Measurements from ENCODE around the gene ANAPC13. TPM values are rescaled to one million over a fixed set of nuclear protein-coding genes. Genes with fewer than 3 reads are reported as not detected.
A peak's percentile ranks its signal among the peaks of the same experiment; 100 is the strongest.

The ANAPC13 gene
- total RNA-seq, 1 experiment from 2014 or later = 76.2 TPM

DNA sequence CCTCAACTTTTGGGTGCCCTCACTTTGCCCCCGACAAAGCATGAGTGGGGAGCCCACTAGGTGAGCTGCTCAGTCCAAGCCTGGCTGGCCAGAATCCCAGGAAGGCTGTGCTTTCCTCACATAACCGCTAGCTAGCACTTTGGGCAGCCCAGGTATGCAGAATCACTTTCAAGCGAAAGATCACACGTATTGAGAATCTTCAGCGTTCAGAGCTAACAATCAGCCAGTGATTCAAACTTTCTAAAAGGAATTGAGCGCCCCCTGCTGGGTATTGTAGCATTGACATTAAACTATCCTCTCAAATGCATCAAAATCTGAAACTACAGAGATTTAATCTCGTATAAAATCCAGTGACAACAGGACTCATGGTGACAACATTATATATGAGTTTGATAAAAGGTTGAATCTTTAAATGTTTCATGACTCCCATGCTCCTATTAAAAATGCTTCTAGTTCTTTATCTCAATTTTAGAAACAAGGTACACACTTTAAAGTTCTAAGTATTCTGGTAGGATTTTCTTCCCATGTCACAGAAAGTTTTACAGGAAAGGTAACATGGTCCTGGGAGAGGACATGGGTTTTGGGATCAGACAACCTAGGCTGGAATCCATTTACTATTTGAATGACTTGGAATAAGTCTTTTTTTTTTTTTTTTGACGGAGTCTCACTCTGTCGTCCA lies 11.8 kb downstream of the ANAPC13 start:
- Histone ChIP-seq H3K27me3 (no peaks in the 10 kb centered on the region), H3K36me3 (peaks cover 25% of the 10 kb centered on the region), H3K4me1 (peaks cover 36% of the 10 kb centered on the region), H3K9me3 (replicated peaks) (no peaks in the 10 kb centered on the region), H3K4me3 (no peak overlapping the region), H3K27ac (no peak overlapping the region)
- peak; percentile 66 to 89 for DNase-seq

DNA sequence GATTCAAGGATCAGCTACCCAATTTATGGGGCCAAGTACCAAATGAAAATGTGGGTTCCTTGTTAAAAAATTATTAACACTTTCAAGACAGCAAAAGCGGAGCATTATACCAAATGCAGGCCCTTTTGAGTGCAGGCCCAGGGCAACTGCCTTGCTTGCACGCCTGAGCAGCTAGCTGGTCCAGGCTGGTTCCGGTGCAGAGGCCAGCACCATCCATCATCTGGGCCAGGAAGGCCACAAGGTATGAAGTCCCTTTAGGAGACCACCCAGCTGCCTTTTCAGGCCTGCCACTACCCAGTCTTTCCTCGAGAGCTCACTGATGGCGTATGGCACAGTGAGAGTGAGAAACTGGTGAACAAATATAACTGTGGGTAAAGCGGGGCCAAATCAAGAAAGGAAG lies 13.0 kb downstream of the ANAPC13 start:
- Histone ChIP-seq H3K4me3 (no peak overlapping the region), H3K27ac (no peak overlapping the region)

DNA sequence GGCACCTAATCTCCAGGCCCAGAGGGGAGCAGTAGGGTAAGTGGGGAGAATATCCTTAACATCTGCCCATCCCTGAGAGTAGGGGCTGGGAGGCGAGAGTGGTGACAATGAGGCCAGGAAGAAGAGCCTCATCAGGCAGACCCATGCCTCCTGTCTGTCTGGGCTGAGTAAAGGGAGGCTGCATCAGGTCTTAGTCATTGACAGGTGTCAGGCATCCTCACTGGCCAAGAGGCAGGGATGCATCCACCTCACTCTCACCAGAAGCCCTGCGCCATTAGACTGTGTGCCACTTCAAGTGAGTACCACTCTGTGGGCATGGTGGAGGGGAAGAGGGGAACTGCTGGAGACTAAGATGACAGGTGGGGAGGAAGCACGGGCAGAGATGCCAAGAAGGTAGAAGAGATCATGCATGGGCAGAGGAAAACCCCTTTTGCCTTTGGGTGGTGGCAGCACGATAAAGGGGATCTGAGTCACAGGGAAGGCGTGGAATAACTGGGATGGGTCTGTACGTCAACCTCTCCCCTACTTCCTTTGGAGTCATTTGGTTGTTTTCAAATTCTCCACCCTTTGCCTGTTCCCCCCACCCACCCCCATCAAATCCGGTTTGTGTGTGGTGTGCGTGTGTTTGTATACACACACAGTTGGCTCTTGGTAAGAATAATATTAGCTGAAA lies 14.1 kb downstream of the ANAPC13 start:
- H3K4me1 ChIP-seq = peaks cover 18% of the 10 kb centered on the region
- H3K9me3 ChIP-seq (replicated peaks) = no peaks in the 10 kb centered on the region
- no peak overlapping the region for H3K4me3 ChIP-seq
- no peak for DNase-seq
- H3K36me3 ChIP-seq = 0 out of 2 replicates have a peak, but pooled peaks cover 6% of the 10 kb centered on the region
- H3K27me3 ChIP-seq = no peaks in the 10 kb centered on the region
- H3K27ac ChIP-seq = no peak overlapping the region

More for the DNA sequence above, 13.0 kb downstream of the ANAPC13 start:
- Histone ChIP-seq H3K9me3 (replicated peaks) (no peaks in the 10 kb centered on the region), H3K36me3 (peaks cover 13% of the 10 kb centered on the region), H3K27me3 (no peaks in the 10 kb centered on the region), H3K4me1 (peaks cover 28% of the 10 kb centered on the region)
- DNase-seq = no peak

DNA sequence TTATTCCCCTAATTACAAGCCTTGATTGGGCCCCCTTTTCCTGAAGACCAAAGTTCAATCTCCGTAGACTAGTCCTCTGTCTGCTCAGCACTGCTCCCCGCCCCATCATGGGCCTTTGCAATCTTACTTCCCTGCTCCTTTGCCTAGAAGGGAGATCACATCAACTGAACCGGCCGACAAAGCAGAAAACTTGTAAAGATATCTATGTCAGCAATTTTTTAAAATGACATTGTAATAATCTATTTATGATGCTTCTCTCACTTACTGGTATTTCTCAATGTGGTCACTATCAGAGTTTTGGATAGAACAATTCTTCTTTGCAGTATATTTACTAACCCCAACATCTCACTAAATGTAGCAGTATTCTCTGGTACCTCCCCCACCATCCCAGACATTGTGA lies 17.3 kb downstream of the ANAPC13 start:
- no peak for DNase-seq
- Histone ChIP-seq H3K27me3 (no peaks in the 10 kb centered on the region), H3K36me3 (no peaks in the 10 kb centered on the region), H3K27ac (no peak overlapping the region), H3K4me1 (peaks cover 18% of the 10 kb centered on the region), H3K9me3 (replicated peaks) (no peaks in the 10 kb centered on the region), H3K4me3 (no peak overlapping the region)

DNA sequence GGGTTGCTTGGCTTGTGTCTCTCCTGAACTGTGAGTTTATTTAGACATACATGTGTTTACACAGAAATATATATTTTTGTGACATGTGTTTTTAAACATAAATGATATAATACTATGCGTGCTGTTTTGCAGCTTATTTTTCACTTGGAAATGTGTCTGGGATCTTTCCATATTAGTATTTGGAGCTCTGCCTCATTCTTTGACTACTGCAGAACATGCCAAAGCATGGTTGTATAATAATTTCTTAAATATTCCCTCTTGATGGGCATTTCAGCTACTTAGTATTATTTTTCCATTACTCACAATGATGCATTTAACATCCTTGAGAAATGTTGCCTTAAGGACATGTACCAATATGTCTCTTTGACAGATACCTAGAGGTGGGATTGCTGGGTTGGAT lies 19.5 kb downstream of the ANAPC13 start:
- no peak overlapping the region for H3K4me3 ChIP-seq
- DNase-seq = no peak
- peaks cover 32% of the 10 kb centered on the region for H3K4me1 ChIP-seq
- no peaks in the 10 kb centered on the region for H3K36me3 ChIP-seq
- no peaks in the 10 kb centered on the region for H3K9me3 ChIP-seq (replicated peaks)
- H3K27ac ChIP-seq = no peak overlapping the region
- H3K27me3 ChIP-seq = no peaks in the 10 kb centered on the region

DNA sequence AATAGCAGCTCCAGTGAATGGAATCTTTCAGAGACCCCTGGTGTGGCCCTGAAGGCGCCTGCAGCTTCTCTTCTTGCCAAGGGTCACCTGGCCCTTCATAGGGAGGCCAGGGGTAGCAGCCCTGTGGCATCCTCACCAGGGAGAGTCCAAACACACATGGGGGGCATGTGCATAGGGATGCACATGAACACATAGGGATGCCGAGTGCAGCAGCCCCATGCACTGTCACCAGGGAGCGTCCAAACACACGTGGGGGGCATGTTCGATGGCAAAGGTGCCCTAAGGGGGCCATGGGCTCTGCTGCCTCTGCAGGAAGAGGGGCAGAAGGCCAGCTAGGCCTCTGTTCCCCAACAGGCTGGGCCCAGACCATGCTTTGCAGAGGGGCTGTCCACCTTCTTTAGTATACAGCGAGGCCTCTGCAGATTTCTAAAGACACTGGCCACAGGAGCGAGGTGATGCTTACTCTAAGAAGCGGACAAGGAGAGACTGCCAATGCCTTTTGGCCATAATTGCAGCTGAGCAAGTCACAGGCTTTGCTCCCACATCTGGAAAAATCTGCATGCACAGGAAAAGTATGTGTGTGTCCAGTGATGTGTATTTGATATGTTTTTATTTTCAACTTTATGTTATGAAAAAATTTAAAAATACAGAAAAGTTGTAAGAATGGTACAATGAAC lies 21.0 kb downstream of the ANAPC13 start:
- DNase-seq = no peak
- Histone ChIP-seq H3K27me3 (no peaks in the 10 kb centered on the region), H3K9me3 (replicated peaks) (no peaks in the 10 kb centered on the region), H3K27ac (peak overlapping the region; percentile 43; the same call in 1 of the 2 replicates), H3K4me3 (no peak overlapping the region), H3K36me3 (no peaks in the 10 kb centered on the region), H3K4me1 (peaks cover 31% of the 10 kb centered on the region)

DNA sequence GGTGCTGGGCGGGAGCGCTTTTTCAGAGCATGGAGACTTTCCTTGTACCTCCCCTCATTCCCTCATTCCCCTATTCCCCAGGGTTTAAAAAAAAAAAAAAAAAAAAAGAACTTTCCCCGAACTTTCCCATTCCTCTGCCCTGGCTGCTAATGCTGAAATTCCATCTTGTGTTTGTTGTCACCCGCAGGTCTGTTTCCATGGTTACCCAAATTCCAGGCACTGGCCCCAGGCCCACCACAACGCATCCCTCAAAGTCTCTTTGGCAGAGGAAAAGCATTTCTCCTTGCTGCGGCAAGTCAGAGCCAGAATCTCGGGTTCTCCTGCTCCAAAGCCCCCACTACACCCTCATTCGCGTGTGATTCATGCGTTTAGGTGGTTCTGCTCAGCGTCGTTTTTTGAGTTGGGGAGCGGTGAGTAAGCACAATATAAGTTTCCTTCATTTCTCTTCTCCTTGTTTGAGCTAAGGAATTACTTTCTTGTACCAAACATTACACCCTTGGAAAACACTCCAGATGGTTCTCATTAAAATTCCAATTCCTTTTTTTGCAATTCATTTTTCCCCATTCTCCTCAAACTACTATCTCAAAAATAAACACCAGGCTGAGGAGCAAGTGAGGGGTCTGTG lies 21.6 kb downstream of the ANAPC13 start:
- Histone ChIP-seq H3K36me3 (no peaks in the 10 kb centered on the region), H3K9me3 (replicated peaks) (no peaks in the 10 kb centered on the region), H3K4me3 (peak overlapping the region; percentile 22), H3K4me1 (peaks cover 31% of the 10 kb centered on the region), H3K27me3 (no peaks in the 10 kb centered on the region), H3K27ac (peak overlapping the region; percentile 43; the same call in 1 of the 2 replicates)
- DNase-seq = peak; percentile 76 to 84

DNA sequence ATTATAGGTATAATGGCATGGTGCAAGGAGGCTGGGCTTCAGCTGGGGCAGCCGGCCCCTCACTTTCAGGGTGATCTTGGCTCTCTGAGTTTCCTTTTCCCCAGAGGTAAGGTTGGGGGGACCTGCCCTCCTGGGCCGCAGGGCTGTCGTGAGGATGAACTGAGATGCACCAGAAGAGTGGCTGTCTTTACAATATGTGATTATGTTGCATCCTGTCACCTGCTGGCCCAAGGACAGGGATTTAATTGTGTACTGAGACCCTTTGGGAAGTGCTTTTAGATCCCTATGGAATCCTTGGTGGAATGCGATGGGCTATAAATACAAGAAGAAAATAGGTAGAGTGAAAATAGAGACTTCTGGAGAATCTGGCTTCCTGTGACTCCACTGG lies 22.1 kb downstream of the ANAPC13 start:
- Histone ChIP-seq H3K4me3 (peak overlapping the region; percentile 22), H3K27me3 (no peaks in the 10 kb centered on the region), H3K4me1 (peaks cover 31% of the 10 kb centered on the region), H3K36me3 (no peaks in the 10 kb centered on the region), H3K27ac (peak overlapping the region; percentile 43; the same call in 1 of the 2 replicates), H3K9me3 (replicated peaks) (no peaks in the 10 kb centered on the region)
- DNase-seq = no peak

DNA sequence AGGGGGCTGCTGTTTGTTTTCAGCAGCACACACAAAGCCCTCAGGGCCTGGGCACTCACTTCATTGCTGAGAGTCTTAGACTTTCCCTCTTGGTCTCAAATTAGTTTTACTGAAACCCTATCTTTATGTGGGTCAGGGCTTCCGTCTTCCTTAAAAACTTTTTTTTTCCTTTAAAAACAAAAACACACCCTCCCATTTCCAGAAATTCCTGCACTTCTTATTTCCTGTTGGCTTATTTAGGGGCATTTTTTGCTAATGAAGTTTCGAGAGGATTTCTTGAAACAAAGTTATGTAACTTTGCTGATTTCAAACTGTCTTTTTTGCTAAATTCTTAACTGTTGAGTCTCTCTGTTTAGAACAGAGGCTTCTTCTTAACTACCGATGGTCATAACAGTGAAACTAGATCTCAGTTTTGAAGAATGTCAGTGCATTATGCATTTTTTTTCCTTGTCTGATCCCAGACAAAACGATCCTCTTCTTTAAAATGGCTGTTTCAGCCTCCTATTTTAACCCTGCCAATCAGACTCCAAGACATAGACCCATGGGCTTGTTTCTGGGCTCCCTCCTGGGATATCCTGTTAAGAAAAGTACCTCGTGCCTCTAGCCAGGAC lies 23.3 kb downstream of the ANAPC13 start:
- H3K27ac ChIP-seq = peak overlapping the region; percentile 38
- H3K4me1 ChIP-seq = peaks cover 30% of the 10 kb centered on the region
- no peaks in the 10 kb centered on the region for H3K36me3 ChIP-seq
- H3K27me3 ChIP-seq = no peaks in the 10 kb centered on the region
- H3K4me3 ChIP-seq = peak overlapping the region; percentile 30
- H3K9me3 ChIP-seq (replicated peaks) = no peaks in the 10 kb centered on the region
- peak in 1 of 2 experiments; percentile 49 for DNase-seq

DNA sequence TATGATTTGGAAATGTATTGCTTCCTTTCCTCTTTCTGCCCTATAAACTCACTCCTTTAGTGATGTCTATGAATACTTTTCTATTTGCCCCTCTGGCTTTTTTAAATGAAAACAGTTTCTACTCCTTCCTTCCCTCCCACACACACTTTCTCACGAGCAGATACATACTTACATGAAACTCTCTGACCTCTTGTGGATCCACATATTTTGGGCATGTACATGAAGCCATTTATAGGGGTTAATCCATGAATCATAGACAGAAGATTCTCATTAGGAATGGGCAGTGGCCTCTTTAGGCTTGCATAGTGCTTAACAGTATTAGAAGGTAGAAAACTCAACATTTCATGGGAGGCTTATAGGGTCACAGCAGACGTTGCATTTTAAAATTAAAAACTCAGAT lies 24.8 kb downstream of the ANAPC13 start:
- Histone ChIP-seq H3K4me1 (peaks cover 29% of the 10 kb centered on the region), H3K27ac (no peak overlapping the region), H3K9me3 (replicated peaks) (no peaks in the 10 kb centered on the region), H3K36me3 (no peaks in the 10 kb centered on the region), H3K27me3 (no peaks in the 10 kb centered on the region), H3K4me3 (no peak overlapping the region)
- DNase-seq = no peak

DNA sequence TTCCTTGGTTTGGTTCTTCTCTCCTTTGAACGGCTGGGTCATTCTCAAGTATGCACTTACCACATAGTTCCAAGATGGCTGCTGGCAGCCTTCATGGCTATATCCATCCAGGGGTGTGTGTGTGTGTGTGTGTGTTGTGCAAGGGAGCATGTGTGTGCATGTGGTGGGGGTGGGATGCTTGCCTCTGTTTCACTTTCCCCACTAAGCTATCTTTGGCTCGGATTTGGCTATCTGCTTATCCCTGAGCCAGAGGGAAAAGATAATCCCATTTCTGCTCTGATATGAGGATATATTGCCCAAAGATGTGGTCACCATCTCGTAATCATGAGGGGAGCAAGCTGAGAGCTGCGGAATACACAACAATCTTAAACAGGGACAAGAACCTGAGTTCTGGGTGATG lies 26.2 kb downstream of the ANAPC13 start:
- no peaks in the 10 kb centered on the region; the same call in 1 of the 2 replicates for H3K27me3 ChIP-seq
- H3K4me3 ChIP-seq = no peak overlapping the region
- no peak overlapping the region for H3K27ac ChIP-seq
- no peaks in the 10 kb centered on the region for H3K9me3 ChIP-seq (replicated peaks)
- no peak for DNase-seq
- H3K36me3 ChIP-seq = no peaks in the 10 kb centered on the region
- peaks cover 26% of the 10 kb centered on the region for H3K4me1 ChIP-seq

DNA sequence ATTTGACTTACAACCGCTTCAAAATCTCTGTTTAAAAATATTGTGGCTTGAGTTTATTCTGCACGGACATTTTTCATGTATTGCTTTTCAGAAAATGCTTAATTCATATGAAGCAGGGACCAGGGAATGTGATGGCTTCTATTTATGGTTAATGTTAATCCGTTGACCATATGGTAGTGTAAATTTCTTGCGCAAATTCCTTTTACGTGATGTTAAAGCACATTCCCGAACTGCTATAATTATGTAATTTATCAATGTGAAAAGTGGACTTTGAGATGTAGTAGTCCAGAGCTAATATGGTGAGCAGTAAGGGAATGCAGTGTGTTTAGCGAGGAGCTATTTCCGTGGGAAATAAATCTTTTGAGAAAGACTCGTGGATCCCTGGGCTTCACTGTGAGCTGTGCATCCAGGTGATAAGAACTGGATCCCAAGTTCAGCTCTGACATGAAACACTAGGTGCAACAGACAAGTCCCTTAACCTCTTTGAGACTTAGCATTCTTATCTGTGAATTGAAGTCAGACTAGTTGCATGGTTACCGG lies 27.3 kb downstream of the ANAPC13 start:
- peaks cover 18% of the 10 kb centered on the region for H3K4me1 ChIP-seq
- H3K9me3 ChIP-seq (replicated peaks) = no peaks in the 10 kb centered on the region
- H3K4me3 ChIP-seq = no peak overlapping the region
- no peaks in the 10 kb centered on the region for H3K36me3 ChIP-seq
- no peak overlapping the region for H3K27ac ChIP-seq
- H3K27me3 ChIP-seq = no peaks in the 10 kb centered on the region; the same call in 1 of the 2 replicates
- DNase-seq = no peak

DNA sequence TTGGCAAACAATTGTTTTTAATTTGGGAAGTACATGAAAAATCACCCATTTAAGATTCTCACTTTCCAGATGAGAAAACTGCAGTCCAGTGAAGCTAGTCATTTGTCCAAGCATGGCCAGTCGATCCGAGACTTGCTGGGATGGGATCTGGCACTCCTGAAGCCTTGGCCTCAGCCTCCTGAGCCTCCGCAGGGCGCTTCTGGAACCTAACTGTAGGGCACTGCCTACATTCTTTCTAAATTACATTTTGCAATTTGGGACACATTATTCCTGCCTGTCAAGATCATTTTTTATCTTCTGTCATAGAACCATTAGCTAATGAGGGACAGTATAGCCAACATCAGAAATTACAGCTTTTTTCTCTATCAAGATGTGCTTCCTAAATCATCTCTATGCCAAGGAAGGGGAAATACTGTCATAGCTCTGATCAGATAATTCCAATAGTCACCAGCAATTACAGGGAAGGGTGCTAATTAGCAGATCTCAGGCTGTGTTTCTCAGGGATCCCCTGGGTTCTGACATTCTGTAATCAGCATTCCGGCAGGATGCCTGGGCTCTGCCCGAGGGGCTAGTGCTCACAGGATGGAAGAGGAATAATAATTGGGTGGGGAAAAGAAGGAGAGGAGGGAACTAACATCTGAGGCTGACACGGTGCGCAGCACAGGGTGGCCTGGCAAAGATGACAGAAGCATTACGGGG lies 28.3 kb downstream of the ANAPC13 start:
- no peak for DNase-seq
- Histone ChIP-seq H3K27me3 (no peaks in the 10 kb centered on the region; the same call in 1 of the 2 replicates), H3K4me3 (no peak overlapping the region), H3K36me3 (no peaks in the 10 kb centered on the region), H3K27ac (no peak overlapping the region), H3K9me3 (replicated peaks) (no peaks in the 10 kb centered on the region), H3K4me1 (peaks cover 9% of the 10 kb centered on the region)

DNA sequence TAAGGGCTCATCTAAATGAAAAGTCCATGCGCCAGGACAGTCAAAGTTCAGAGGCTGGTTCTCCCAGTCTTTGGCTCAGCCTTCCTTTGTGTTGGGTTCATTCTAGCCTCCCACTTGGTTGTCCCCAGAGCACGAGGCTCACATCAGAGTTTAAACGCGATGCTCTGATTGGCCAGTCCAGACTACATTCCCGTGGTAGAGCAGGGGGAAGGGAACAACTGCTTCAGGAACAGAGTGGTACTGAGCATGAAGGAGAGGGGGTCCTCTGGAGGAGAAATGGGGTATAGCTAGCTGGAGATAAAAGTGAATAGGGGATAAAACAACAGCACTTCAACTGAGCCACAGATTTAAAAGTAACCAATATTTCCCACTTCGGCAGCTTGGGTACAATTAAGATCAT lies 32.2 kb downstream of the ANAPC13 start:
- H3K9me3 ChIP-seq (replicated peaks) = no peaks in the 10 kb centered on the region
- H3K27me3 ChIP-seq = no peaks in the 10 kb centered on the region; the same call in 1 of the 2 replicates
- H3K36me3 ChIP-seq = no peaks in the 10 kb centered on the region
- H3K4me1 ChIP-seq = no peaks in the 10 kb centered on the region
- no peak overlapping the region for H3K4me3 ChIP-seq
- peak; percentile 40 to 42 for DNase-seq
- H3K27ac ChIP-seq = no peak overlapping the region

All from SJCRH30 (cell line).